H1 (cell line): ENCODE measurements around the gene CCDC148.

Source experiments
- EP300 ChIP-seq, 2 experiments: IDR thresholded peaks; 1 replicate in 1 of 2; 2 replicates in 1 of 2; pipeline ENCODE4 v1.6.1; 2011 to 2012; ENCODE audit warnings: low read depth in 2 of 2, low read length in 2 of 2, mild to moderate bottlenecking in 2 of 2, borderline replicate concordance in 1 of 2, inconsistent platforms in 1 of 2, moderate library complexity in 1 of 2
- MAX ChIP-seq: IDR thresholded peaks from 2 replicates; pipeline ENCODE4 v1.6.1; 2012; ENCODE audit warnings: inconsistent platforms

DNA sequence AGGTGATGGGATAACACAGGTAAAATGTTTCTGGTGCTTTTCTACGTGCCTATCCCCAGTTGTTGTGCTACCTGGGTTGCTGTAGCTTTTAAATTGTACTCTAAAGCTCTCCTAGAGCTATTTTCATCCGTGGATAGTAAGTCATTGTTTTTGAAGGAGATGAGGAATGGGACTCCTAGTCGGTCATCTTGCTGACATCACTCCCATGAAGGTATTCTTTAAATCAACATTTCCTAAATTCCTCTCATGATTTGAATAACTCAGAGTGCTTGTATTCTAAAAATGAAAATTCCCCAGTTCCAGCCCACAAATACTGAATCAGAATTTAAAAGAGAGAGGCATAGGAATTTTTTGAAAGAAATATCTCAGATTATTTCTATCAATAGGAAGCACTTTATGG lies 44.3 kb downstream of the CCDC148 start:
- TF ChIP-seq EP300 (IDR thresholded peaks at IDR 0.05; ENCODE audit: borderline replicate concordance in 1 of 2, low read depth in 2 of 2, low read length in 2 of 2) (no peak), MAX (no peak)
